Skeletal muscle satellite cell (primary cell): ENCODE results near the gene DDX31.
A peak's percentile ranks its signal among the peaks of the same experiment; 100 is the strongest.

Experiments used
- H3K27me3 ChIP-seq: 2 replicates; pipeline ENCODE4 v1.7.0; 2013; ENCODE audit warnings: low read length; ENCODE audit not compliant: control insufficient read depth, insufficient read depth
- H3K36me3 ChIP-seq: 2 replicates; pipeline ENCODE4 v1.7.0; 2013; ENCODE audit warnings: mild to moderate bottlenecking, control low read depth, low read length; ENCODE audit not compliant: insufficient read depth
- H3K4me1 ChIP-seq: 2 replicates; pipeline ENCODE4 v1.7.0; 2013; ENCODE audit warnings: low read length; ENCODE audit not compliant: control insufficient read depth, insufficient read depth
- H3K4me2 ChIP-seq: 2 replicates; pipeline ENCODE4 v1.7.0; 2013; ENCODE audit warnings: mild to moderate bottlenecking, low read length
- H3K4me3 ChIP-seq: 2 replicates; pipeline ENCODE4 v1.7.0; 2013; ENCODE audit warnings: low read length
- H3K9ac ChIP-seq: 2 replicates; pipeline ENCODE4 v1.7.0; 2013; ENCODE audit warnings: mild to moderate bottlenecking, low read depth, low read length, moderate library complexity
- H3K9me3 ChIP-seq: replicated peaks from 2 replicates; pipeline ENCODE4 v1.7.0; 2013; ENCODE audit warnings: mild to moderate bottlenecking, control low read depth, low read length

The DDX31 gene

GRCh38 chr9:132585954-132586829, 83.6 kb downstream of the DDX31 start:
- Histone ChIP-seq H3K27me3 (peaks cover 96% of the 10 kb centered on the region), H3K9ac (no peak overlapping the region), H3K9me3 (no peaks in the 10 kb centered on the region), H3K4me3 (no peak overlapping the region), H3K4me2 (no peak overlapping the region), H3K4me1 (peaks cover 6% of the 10 kb centered on the region), H3K36me3 (no peaks in the 10 kb centered on the region)

GRCh38 chr9:132584601-132585560, 84.9 kb downstream of the DDX31 start:
- Histone ChIP-seq H3K4me1 (peaks cover 6% of the 10 kb centered on the region), H3K36me3 (no peaks in the 10 kb centered on the region), H3K9ac (no peak overlapping the region), H3K27me3 (peaks cover 96% of the 10 kb centered on the region), H3K9me3 (no peaks in the 10 kb centered on the region), H3K4me2 (no peak overlapping the region), H3K4me3 (no peak overlapping the region)

DNA sequence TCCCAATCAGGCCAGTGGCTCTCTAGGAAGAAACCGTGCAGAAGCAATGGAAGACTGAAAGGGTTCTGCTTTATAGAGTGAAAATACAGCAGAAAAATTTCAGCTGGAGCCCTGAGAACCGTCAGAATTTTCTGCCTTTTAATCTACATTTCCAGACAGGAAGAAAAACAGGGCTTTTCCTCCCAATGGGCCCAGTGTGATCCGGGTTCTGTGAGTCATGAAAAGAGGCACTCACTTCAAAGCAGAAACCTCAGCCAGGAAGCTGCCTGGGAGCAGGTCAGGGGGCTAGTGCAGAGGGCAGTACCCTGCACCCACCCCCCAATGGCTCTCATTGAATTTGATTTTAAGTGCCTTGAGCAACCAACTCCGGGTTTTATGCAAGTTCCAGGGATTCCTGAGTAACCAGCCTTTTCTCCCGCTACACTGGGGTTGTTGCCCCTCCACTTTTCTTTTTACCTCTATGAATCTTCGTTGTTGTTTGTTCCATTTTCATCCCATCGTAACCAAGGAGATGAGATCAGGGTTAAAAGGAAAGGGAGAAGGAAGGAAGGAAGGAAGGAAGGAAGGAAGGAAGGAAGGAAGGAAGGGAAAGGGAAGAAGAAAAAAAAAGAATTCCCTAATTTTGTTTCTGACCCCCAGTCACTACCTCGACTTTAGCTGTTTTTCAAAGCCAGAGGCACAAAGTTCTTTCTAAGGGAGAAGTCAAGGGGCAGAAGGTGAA, 86.0 kb downstream of the DDX31 start:
- peaks cover 6% of the 10 kb centered on the region for H3K4me1 ChIP-seq
- H3K36me3 ChIP-seq = no peaks in the 10 kb centered on the region
- H3K27me3 ChIP-seq = peaks cover 96% of the 10 kb centered on the region
- no peak overlapping the region for H3K4me2 ChIP-seq
- H3K9me3 ChIP-seq = no peaks in the 10 kb centered on the region
- no peak overlapping the region for H3K9ac ChIP-seq
- no peak overlapping the region for H3K4me3 ChIP-seq

GRCh38 chr9:132582786-132583583, 86.8 kb downstream of the DDX31 start:
- Histone ChIP-seq H3K27me3 (peaks cover 96% of the 10 kb centered on the region), H3K9me3 (no peaks in the 10 kb centered on the region), H3K4me2 (no peak overlapping the region), H3K4me1 (peaks cover 6% of the 10 kb centered on the region), H3K36me3 (no peaks in the 10 kb centered on the region), H3K4me3 (no peak overlapping the region), H3K9ac (no peak overlapping the region)

DNA sequence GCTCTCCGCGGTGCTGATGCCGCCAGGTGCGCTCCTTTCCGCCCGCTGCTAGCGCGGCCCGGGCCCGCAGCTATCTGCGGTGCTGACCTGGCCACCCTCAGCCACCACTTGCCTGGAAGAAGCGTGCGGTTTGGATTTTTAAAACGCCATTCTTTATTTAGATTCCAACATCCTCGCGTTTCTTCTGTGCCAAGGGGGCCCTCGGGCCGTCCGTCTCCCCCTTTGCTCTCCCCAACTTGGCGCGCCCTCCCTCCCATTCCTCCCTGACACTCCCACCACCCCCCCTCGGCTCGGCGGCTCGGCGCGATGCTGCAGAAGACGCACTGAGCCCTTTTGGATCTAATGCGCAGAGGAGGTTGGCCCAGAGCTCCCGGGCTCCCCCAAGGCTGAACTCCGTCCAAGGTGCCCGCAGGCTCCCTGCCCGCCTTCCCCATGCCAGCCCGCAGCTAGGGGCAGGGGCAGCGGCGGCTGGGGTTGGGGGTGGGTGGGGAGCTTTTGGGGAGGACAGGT, 87.5 kb downstream of the DDX31 start, which contains the start of gene BARHL1:
BARHL1 (plus strand) TSS at position 331 of the 510 bp plus-strand sequence. CDS start 192 bp downstream, outside the sequence.
- peak within 1 kb of the TSS; percentile 49 for H3K4me3 ChIP-seq
- H3K9me3 ChIP-seq = no peaks in the 10 kb centered on the region
- H3K27me3 ChIP-seq = peaks cover 96% of the 10 kb centered on the region

GRCh38 chr9:132579427-132579798, 90.4 kb downstream of the DDX31 start:
- no peak overlapping the region for H3K4me2 ChIP-seq
- peaks cover 89% of the 10 kb centered on the region for H3K27me3 ChIP-seq

More for the DNA sequence above, 87.5 kb downstream of the DDX31 start, which contains the start of gene BARHL1:
- H3K4me1 ChIP-seq = peaks cover 6% of the 10 kb centered on the region
- no peak within 1 kb of the TSS for H3K9ac ChIP-seq
- peak within 1 kb of the TSS; percentile 78 for H3K4me2 ChIP-seq
- H3K36me3 ChIP-seq = no peaks in the 10 kb centered on the region

DNA sequence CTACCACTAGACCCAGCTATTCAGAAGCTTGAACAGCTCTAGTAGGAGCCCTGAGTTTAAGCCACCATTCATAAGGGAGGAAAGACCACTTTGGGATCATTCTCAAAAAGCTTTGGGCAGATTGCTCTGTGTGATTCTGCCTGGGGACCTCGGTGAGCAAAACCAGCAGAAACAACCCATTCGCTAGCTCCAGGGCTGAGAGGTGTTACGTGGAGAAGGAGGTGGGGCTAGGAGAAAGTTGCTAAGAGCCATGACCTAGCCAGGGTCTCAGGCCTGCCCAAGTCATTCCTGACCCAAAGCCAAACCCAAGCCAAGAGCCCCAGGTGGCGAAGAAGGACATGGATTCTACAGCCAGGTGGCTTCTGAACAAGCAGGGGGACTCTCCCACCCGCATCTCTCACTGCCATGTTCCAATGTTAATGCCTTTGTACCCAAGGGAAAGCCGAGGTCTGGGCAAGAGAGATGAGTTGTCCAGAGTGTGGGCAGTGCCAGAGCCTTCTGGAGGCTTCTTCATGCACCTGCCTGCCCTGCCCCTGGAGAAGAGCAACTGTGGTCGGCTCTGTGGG, 91.3 kb downstream of the DDX31 start:
- peaks cover 6% of the 10 kb centered on the region for H3K4me1 ChIP-seq
- H3K27me3 ChIP-seq = peaks cover 80% of the 10 kb centered on the region
- no peak overlapping the region for H3K4me2 ChIP-seq
- H3K9me3 ChIP-seq = no peaks in the 10 kb centered on the region
- no peaks in the 10 kb centered on the region for H3K36me3 ChIP-seq
- H3K4me3 ChIP-seq = no peak overlapping the region
- no peak overlapping the region for H3K9ac ChIP-seq

More at GRCh38 chr9:132579427-132579798, 90.4 kb downstream of the DDX31 start:
- no peaks in the 10 kb centered on the region for H3K9me3 ChIP-seq
- H3K9ac ChIP-seq = no peak overlapping the region
- H3K36me3 ChIP-seq = no peaks in the 10 kb centered on the region
- H3K4me3 ChIP-seq = no peak overlapping the region
- H3K4me1 ChIP-seq = peaks cover 6% of the 10 kb centered on the region

DNA sequence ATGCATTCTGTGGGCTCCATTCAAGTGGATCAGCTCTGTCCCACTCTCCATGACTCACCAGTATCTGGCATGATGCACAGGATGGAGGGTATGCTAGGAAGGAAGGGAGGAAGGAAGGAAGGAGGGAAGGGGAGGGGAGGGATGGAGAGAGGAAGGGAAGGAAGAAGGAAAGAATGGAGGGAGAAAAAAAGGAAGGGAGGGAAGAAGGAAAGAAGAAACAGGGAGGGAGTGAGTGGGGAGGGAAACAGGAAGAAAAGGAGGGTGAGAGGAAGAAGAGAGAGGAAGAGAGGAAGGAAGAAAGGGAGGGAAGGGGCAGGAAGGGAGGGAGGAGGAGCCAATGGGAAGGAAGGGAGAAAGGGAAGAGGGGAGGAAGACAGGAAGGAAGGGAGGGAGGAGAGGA, 92.7 kb downstream of the DDX31 start:
- Histone ChIP-seq H3K27me3 (peaks cover 75% of the 10 kb centered on the region), H3K9me3 (no peaks in the 10 kb centered on the region), H3K9ac (no peak overlapping the region), H3K4me2 (no peak overlapping the region), H3K4me3 (no peak overlapping the region), H3K4me1 (peaks cover 6% of the 10 kb centered on the region), H3K36me3 (no peaks in the 10 kb centered on the region)

- Histone ChIP-seq H3K4me3 (no peak overlapping the region), H3K27me3 (peaks cover 74% of the 10 kb centered on the region), H3K4me1 (no peaks in the 10 kb centered on the region), H3K9me3 (no peaks in the 10 kb centered on the region), H3K9ac (no peak overlapping the region), H3K4me2 (no peak overlapping the region), H3K36me3 (no peaks in the 10 kb centered on the region)
Observed at GRCh38 chr9:132575811-132576210, 94.0 kb downstream of the DDX31 start.

DNA sequence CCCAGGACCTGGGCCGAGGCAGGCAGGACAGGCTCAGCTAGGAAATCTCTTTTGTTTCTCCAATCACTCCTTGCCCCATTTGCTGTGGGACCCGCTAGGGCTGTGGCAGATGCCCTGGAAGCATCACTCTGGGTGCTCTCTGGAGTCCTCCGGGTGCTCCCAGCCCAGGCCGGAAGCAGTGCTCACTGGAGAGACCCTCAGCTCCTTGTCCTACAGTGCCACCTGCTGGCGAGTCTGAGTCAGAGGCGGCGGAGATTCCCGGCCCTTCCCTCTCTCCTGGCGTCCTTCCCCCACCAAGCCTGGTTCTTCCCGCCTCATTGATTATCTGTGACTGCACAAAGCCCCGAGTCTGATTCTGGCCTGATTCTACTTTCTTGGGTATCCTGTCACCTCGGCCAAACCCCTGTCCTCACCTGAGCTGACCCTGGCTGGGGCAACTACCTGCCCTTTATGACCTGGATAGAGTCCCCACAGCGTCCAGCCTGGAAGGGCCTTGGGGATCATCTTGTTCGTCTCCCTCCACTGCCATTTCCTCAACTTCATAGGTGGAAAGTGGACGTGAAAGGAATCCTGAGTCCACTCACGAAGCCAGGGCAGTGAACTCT, 94.7 kb downstream of the DDX31 start:
- H3K4me1 ChIP-seq = no peaks in the 10 kb centered on the region
- H3K36me3 ChIP-seq = no peaks in the 10 kb centered on the region
- H3K4me3 ChIP-seq = no peak overlapping the region
- no peaks in the 10 kb centered on the region for H3K9me3 ChIP-seq
- no peak overlapping the region for H3K9ac ChIP-seq
- no peak overlapping the region for H3K4me2 ChIP-seq
- H3K27me3 ChIP-seq = peaks cover 74% of the 10 kb centered on the region
